AG09319 (cell line): ENCODE results near the gene CEACAM19.
"Not testable (repeated sequence)": the region's sequence is repeated elsewhere in the genome, so short reads cannot be mapped to it uniquely, and the experiment has no call there.

Experiments used
- DNase-seq: peaks from one replicate; pipeline ENCODE4 v3.0.0-alpha.2; 2010; ENCODE audit warnings: low read depth; ENCODE audit errors: extremely low read depth
- TF ChIP-seq, protein P1 (sequence below): IDR thresholded peaks from 2 replicates; pipeline ENCODE4 v1.5.1; 2011; ENCODE audit warnings: low read depth, mild to moderate bottlenecking, inconsistent platforms, low read length, moderate library complexity

The CEACAM19 gene

GRCh38 chr19:44681992-44682790 is 10.9 kb downstream of the CEACAM19 start:
- no peak for DNase-seq
- TF ChIP-seq, protein P1, sequence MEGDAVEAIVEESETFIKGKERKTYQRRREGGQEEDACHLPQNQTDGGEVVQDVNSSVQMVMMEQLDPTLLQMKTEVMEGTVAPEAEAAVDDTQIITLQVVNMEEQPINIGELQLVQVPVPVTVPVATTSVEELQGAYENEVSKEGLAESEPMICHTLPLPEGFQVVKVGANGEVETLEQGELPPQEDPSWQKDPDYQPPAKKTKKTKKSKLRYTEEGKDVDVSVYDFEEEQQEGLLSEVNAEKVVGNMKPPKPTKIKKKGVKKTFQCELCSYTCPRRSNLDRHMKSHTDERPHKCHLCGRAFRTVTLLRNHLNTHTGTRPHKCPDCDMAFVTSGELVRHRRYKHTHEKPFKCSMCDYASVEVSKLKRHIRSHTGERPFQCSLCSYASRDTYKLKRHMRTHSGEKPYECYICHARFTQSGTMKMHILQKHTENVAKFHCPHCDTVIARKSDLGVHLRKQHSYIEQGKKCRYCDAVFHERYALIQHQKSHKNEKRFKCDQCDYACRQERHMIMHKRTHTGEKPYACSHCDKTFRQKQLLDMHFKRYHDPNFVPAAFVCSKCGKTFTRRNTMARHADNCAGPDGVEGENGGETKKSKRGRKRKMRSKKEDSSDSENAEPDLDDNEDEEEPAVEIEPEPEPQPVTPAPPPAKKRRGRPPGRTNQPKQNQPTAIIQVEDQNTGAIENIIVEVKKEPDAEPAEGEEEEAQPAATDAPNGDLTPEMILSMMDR = no peak

- DNase-seq = no peak
- TF ChIP-seq, protein P1 = no peak
Measured at GRCh38 chr19:44682807-44683206, 11.5 kb downstream of the CEACAM19 start.

DNA sequence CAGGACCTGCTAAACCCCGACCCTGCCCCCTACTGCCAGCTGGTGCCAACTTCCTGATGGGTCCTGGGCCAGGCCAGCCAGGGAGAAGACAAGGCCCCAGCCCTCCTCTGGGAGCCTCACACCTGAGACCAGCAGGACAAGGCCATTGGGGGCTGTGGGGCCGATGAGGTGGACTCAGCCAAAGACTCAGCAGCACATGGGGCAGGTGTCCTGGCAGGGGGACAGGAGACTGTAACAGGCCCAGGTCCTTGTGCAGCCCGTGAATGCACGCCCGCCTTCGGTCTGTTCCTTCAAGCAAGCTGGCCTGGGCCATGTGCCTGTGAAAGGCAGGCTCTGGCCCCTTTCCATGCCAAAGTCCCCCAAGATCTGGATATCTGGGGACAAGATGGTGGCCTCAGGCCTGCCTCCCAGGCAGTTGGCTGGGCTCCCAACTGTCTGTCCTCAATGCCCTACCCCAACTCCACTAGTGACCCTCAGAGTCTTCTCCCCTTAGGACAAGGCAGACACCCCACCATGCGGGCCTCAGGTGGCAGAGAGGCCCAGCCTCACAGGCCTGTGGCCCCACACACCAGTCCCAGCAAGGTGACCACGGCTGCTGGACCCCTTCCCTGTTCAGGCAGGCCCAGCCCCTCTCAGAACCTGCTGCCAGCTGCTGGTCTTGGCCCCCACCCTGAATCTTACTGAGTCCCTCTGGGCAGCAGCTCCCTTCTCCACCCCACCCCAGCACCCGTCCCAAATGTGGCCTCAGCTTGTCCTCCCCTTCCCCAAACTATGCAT is 12.3 kb downstream of the CEACAM19 start:
- TF ChIP-seq, protein P1 = no peak
- DNase-seq = no peak

GRCh38 chr19:44684396-44684795 is 13.1 kb downstream of the CEACAM19 start:
- DNase-seq = not testable (repeated sequence)

DNA sequence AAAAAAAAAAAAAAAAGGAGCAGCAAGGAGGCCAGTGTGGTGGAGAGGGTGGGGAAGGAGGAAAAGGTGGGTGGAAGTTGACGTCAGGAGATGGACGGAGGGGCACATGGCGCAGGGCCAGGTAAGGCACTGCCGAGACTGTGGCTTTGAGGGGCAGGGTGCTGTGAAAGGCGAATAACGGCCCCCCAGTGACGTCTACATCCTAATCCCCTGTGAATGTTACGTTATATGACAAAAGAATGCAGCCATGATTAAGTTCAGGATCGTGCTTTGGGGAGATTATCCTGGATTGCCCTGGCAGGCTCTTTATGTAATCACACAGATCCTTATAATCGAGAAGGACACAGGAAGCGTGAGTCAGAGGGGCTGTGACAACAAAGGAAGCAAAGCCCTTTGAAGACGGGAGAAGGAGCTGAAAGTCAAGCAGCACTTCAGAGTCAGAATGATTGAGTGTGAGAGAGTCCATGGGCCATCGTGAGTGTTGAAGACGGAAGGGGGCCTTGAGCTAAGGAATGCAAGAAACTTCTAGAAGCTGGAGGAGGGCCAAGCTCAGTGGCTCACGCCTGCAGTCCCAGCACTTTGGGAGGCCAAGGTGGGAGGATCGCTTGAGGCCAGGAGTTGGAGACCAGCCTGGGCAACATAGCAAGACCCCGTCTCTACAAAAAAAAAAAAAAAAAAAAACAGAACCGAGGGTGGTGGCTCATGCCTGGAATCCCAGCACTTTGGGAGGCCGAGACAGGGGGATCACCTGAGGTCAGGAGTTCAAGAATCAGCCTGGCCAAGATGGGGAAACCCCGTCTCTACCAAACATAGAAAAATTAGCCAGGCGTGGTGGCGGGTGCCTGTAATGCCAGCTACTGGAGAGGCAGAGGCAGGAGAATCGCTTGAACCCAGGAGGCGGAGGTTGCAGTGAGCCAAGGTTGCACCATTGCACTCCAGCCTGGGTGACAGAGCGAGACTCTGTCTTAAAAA is 13.9 kb downstream of the CEACAM19 start:
- DNase-seq = peak; percentile 75

GRCh38 chr19:44685877-44686276 is 14.6 kb downstream of the CEACAM19 start:
- DNase-seq = no peak
- TF ChIP-seq, protein P1 = no peak

More for the DNA sequence above, 13.9 kb downstream of the CEACAM19 start:
- TF ChIP-seq, protein P1 = no peak

- TF ChIP-seq, protein P1 = no peak
- no peak for DNase-seq
Measured at GRCh38 chr19:44686896-44687295, 15.6 kb downstream of the CEACAM19 start.
